Caco-2 (cell line): ENCODE measurements around the gene THTPA. TPM values are rescaled to one million over a fixed set of nuclear protein-coding genes. Genes with fewer than 3 reads are reported as not detected.
A peak's percentile ranks its signal among the peaks of the same experiment; 100 is the strongest.

Experiments used
- BruUV-seq: library from RNA; stranded (reverse); fragments of 400-500 nt; replicated peaks from 2 replicates; lab custom pipeline; 2021; lab: Mats Ljungman, UMichigan
- CTCF ChIA-PET: fragments of 300-600 bp; sonication (Branson Sonifier 250); formaldehyde crosslinking; loops from one replicate; lab custom pipeline; 2022; ENCODE audit warnings: antibody characterized with exemption; lab: Charles Lee
- POLR2A ChIA-PET: fragments of 300-600 bp; sonication (Branson Sonifier 250); formaldehyde crosslinking; loops from one replicate; lab custom pipeline; 2022; ENCODE audit warnings: antibody characterized with exemption; lab: Charles Lee
- DNase-seq, 2 experiments: peaks; one replicate each; pipeline versions ENCODE4 v3.0.0 to v3.0.0-alpha.2; 2020 to 2022
- H3K27me3 ChIP-seq: replicated peaks from 2 replicates; pipeline ENCODE4 v1.6.0; 2011; ENCODE audit warnings: low read length; ENCODE audit not compliant: control insufficient read depth, insufficient read depth
- H3K36me3 ChIP-seq: 2 replicates; pipeline ENCODE4 v1.5.1; 2011; ENCODE audit warnings: low read length; ENCODE audit not compliant: control insufficient read depth, insufficient read depth
- H3K4me1 ChIP-seq: fragments of 250-450 bp; sonication (Bioruptor Pico); 2 replicates; pipeline ENCODE4 v1.5.1; 2020; ENCODE audit warnings: mild to moderate bottlenecking
- H3K4me3 ChIP-seq: 2 replicates; pipeline ENCODE4 v1.5.1; 2011; ENCODE audit warnings: low read depth, mild to moderate bottlenecking, control low read depth, low read length
- H3K9me3 ChIP-seq: fragments of 250-450 bp; sonication (Bioruptor Pico); 2 replicates; pipeline ENCODE4 v1.5.1; 2020; ENCODE audit warnings: mild to moderate bottlenecking, moderate library complexity
- H3K27ac Mint-ChIP-seq: one replicate; pipeline ENCODE4 v1.8.0; 2022; ENCODE audit warnings: mixed read lengths; ENCODE audit not compliant: unreplicated experiment
- H3K27me3 Mint-ChIP-seq: one replicate; pipeline ENCODE4 v1.8.0; 2022; ENCODE audit warnings: mixed read lengths; ENCODE audit not compliant: insufficient read depth, unreplicated experiment
- H3K36me3 Mint-ChIP-seq: one replicate; pipeline ENCODE4 v1.8.0; 2022; ENCODE audit warnings: mild to moderate bottlenecking, mixed read lengths; ENCODE audit not compliant: insufficient read depth, unreplicated experiment
- H3K4me1 Mint-ChIP-seq: one replicate; pipeline ENCODE4 v1.8.0; 2022; ENCODE audit warnings: low read depth, mixed read lengths; ENCODE audit not compliant: unreplicated experiment
- H3K4me3 Mint-ChIP-seq: one replicate; pipeline ENCODE4 v1.8.0; 2022; ENCODE audit warnings: mild to moderate bottlenecking, moderate library complexity, mixed read lengths; ENCODE audit not compliant: unreplicated experiment
- H3K9me3 Mint-ChIP-seq: one replicate; pipeline ENCODE4 v1.8.0; 2022; ENCODE audit warnings: mixed read lengths; ENCODE audit not compliant: unreplicated experiment
- intact Hi-C: fragments of 100-400 bp; cut with micrococcal nuclease; formaldehyde crosslinking; loops from one replicate; pipeline ENCODE4 v1.10.0; 2022; ENCODE audit not compliant: unreplicated experiment
- total RNA-seq: library from RNA; stranded (reverse); gene quantifications from 2 replicates; pipeline ENCODE4 v1.2.3, GENCODE V29; 2022
- TF ChIP-seq, protein P1 (sequence below), 2 experiments: fragments of 200-600 bp in 1 of 2; IDR thresholded peaks; 1 replicate in 1 of 2; 2 replicates in 1 of 2; pipeline versions ENCODE4 v1.5.1 to v1.8.0; 2011 to 2022; ENCODE audit warnings: antibody characterized with exemption in 1 of 2, control low read depth in 1 of 2, inconsistent platforms in 1 of 2, low read depth in 1 of 2, low read length in 1 of 2, mild to moderate bottlenecking in 1 of 2, moderate library complexity in 1 of 2; ENCODE audit not compliant: insufficient read depth in 1 of 2, severe bottlenecking in 1 of 2, unreplicated experiment in 1 of 2

THTPA gene
- total RNA-seq, 1 experiment from 2014 or later, result 9.3 TPM

DNA sequence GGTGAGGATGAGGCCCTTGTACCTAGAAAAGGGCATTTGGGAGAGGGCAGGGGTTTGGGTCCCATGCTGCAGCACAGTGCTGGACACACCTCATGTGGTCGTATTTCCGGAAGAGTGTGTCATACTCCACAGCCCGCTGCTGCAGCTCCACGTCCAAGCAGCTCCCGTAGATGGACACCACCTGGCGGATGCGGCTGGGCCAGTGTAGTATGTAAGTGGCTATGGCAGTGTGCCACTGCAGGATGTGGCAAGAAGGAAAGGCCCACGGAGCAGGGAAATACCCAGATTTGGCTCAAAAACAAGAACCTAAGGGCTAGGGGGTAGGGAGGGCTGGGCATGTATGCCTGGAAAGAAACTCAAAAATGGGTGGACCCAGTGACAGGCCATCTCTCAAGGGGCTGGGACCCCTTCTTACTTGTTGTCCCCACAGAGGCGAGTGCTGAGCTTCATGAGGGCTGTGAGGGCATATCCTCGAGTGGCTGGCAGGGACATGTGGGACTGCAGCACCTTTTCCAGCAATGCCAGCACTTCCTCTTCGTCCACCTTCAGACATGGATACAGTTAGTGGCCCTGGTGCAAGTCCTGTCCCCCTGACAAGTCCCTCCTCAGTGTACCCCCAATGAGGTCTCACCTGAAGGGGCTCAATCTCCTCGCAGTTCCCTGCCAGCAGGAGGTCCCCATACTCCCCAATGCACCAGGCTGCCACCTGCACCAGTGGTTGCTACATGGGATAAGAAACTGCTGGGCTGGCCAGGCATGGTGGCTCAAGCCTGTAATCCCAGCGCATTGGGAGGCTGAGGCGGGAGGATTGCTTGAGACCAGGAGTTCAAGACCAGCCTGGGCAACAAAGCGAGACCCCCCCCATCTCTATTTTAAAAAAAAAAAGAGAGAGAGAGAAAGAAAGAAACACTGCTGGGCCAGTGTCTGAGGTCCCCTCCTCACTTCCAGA, 6.1 kb downstream of the THTPA start:
- Histone ChIP-seq H3K9me3 (no peaks in the 10 kb centered on the region), H3K27me3 (no peaks in the 10 kb centered on the region), H3K4me3 (no peak overlapping the region), H3K36me3 (peaks cover 5% of the 10 kb centered on the region), H3K4me1 (no peaks in the 10 kb centered on the region)
- no TSS peak for BruUV-seq
- no peaks in the 10 kb centered on the region for H3K27me3 Mint-ChIP-seq
- H3K4me3 Mint-ChIP-seq, result no peak overlapping the region
- TF ChIP-seq, protein P1, sequence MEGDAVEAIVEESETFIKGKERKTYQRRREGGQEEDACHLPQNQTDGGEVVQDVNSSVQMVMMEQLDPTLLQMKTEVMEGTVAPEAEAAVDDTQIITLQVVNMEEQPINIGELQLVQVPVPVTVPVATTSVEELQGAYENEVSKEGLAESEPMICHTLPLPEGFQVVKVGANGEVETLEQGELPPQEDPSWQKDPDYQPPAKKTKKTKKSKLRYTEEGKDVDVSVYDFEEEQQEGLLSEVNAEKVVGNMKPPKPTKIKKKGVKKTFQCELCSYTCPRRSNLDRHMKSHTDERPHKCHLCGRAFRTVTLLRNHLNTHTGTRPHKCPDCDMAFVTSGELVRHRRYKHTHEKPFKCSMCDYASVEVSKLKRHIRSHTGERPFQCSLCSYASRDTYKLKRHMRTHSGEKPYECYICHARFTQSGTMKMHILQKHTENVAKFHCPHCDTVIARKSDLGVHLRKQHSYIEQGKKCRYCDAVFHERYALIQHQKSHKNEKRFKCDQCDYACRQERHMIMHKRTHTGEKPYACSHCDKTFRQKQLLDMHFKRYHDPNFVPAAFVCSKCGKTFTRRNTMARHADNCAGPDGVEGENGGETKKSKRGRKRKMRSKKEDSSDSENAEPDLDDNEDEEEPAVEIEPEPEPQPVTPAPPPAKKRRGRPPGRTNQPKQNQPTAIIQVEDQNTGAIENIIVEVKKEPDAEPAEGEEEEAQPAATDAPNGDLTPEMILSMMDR (IDR thresholded peaks at IDR 0.05; ENCODE audit: insufficient read depth in 1 of 2, low read depth in 1 of 2, low read length in 1 of 2, severe bottlenecking in 1 of 2, unreplicated experiment in 1 of 2), result no peak
- H3K9me3 Mint-ChIP-seq, result no peaks in the 10 kb centered on the region
- peaks cover 46% of the 10 kb centered on the region for H3K36me3 Mint-ChIP-seq
- intact Hi-C loops, result loop anchor here (1.0 kb wide), 1 partner anchor 84 kb away; no protein-coding TSS in a partner anchor
- H3K4me1 Mint-ChIP-seq, result peaks cover 6% of the 10 kb centered on the region
- CTCF ChIA-PET, result interaction anchor here (0.6 to 7.3 kb wide), 2 partner anchors 84 to 528 kb away, joined by 5 to 50 read pairs; no protein-coding TSS in a partner anchor
- no peak overlapping the region for H3K27ac Mint-ChIP-seq
- no peak for DNase-seq
- POLR2A ChIA-PET, result no interaction called here

GRCh38 chr14:23562822-23563472, 6.9 kb downstream of the THTPA start:
- TF ChIP-seq, protein P1 (IDR thresholded peaks at IDR 0.05; ENCODE audit: insufficient read depth in 1 of 2, low read depth in 1 of 2, low read length in 1 of 2, severe bottlenecking in 1 of 2, unreplicated experiment in 1 of 2), result peak; percentile 89 to 91
- intact Hi-C loops, result loop anchor here (1.0 kb wide), 2 partner anchors 85 to 235 kb away; no protein-coding TSS in a partner anchor
- ChIA-PET POLR2A (no interaction called here), CTCF (interaction anchor here (0.6 to 7.3 kb wide), 2 partner anchors 85 to 457 kb away, joined by 10 to 50 read pairs; no protein-coding TSS in a partner anchor)
- no peaks in the 10 kb centered on the region for H3K9me3 ChIP-seq
- peaks cover 54% of the 10 kb centered on the region for H3K36me3 Mint-ChIP-seq
- H3K4me1 ChIP-seq, result peaks cover 2% of the 10 kb centered on the region; the same call in 1 of the 2 replicates
- no peak overlapping the region for H3K4me3 ChIP-seq
- H3K4me3 Mint-ChIP-seq, result no peak overlapping the region
- H3K27me3 Mint-ChIP-seq, result no peaks in the 10 kb centered on the region
- peak; percentile 67 to 72 for DNase-seq
- no peaks in the 10 kb centered on the region for H3K4me1 Mint-ChIP-seq
- no peak overlapping the region for H3K27ac Mint-ChIP-seq
- BruUV-seq, result no TSS peak
- no peaks in the 10 kb centered on the region for H3K9me3 Mint-ChIP-seq
- H3K36me3 ChIP-seq, result peaks cover 5% of the 10 kb centered on the region
- no peaks in the 10 kb centered on the region for H3K27me3 ChIP-seq
